NCI-H446 (cell line): ENCODE data around the gene INPP4A.

Source experiments
- DNase-seq, 2 experiments: peaks; one replicate each; lab custom pipeline; 2025; lab: John Stamatoyannopoulos, UW

The INPP4A gene

GRCh38 chr2:98514096-98514639 is 69.5 kb downstream of the INPP4A start:
- no peak for DNase-seq

GRCh38 chr2:98514879-98515249 is 70.2 kb downstream of the INPP4A start:
- DNase-seq = no peak

GRCh38 chr2:98515250-98515991 is 70.8 kb downstream of the INPP4A start:
- no peak for DNase-seq

GRCh38 chr2:98516571-98516970 is 71.9 kb downstream of the INPP4A start:
- DNase-seq = no peak

GRCh38 chr2:98517636-98518035 is 73.0 kb downstream of the INPP4A start:
- DNase-seq = no peak

GRCh38 chr2:98518101-98518500 is 73.4 kb downstream of the INPP4A start:
- DNase-seq = peak in 1 of 2 experiments; percentile 9

- no peak for DNase-seq
These were observed 74.5 kb downstream of the INPP4A start for GRCh38 chr2:98519156-98519555.

- DNase-seq = no peak
These were observed 75.2 kb downstream of the INPP4A start for GRCh38 chr2:98519851-98520250.

GRCh38 chr2:98520806-98521205 is 76.1 kb downstream of the INPP4A start:
- no peak for DNase-seq

GRCh38 chr2:98521266-98521665 is 76.6 kb downstream of the INPP4A start:
- DNase-seq = no peak

GRCh38 chr2:98522854-98523253 is 78.2 kb downstream of the INPP4A start:
- DNase-seq = no peak

- peak in 1 of 2 experiments; percentile 2 for DNase-seq
These were observed 79.5 kb downstream of the INPP4A start for GRCh38 chr2:98524168-98524567.

- no peak for DNase-seq
These were observed 83.7 kb downstream of the INPP4A start for GRCh38 chr2:98528349-98528748.

GRCh38 chr2:98530114-98530513 is 85.5 kb downstream of the INPP4A start:
- DNase-seq = no peak

GRCh38 chr2:98532756-98533155 is 88.1 kb downstream of the INPP4A start:
- DNase-seq = peak in 1 of 2 experiments; percentile 19

GRCh38 chr2:98533547-98533946 is 88.9 kb downstream of the INPP4A start:
- no peak for DNase-seq

GRCh38 chr2:98534761-98535160 is 90.1 kb downstream of the INPP4A start:
- no peak for DNase-seq

GRCh38 chr2:98535971-98536677 is 91.5 kb downstream of the INPP4A start:
- DNase-seq = no peak

GRCh38 chr2:98537390-98538126 is 92.9 kb downstream of the INPP4A start:
- DNase-seq = no peak

GRCh38 chr2:98538280-98539041 is 93.8 kb downstream of the INPP4A start:
- no peak for DNase-seq

- no peak for DNase-seq
These were observed 94.5 kb downstream of the INPP4A start for GRCh38 chr2:98539056-98539735.
